ENCODE measurements around the gene TMEM109.
A peak's percentile ranks its signal among the peaks of the same experiment; 100 is the strongest.

The TMEM109 gene
- 58.4 to 98.4 (median 86.1) reads per million in 4 experiments for total RNA-seq

- DNase-seq = peak; percentile 83
Observed at GRCh38 chr11:60913793-60914632, at the start of gene TMEM109. Gene TMEM109 (plus strand): TSS chr11:60914158. CDS start chr11:60919694, 5,536 bp downstream.

- DNase-seq = no peak
Observed at GRCh38 chr11:60864856-60865513, 49.0 kb upstream of the TMEM109 start.

DNA sequence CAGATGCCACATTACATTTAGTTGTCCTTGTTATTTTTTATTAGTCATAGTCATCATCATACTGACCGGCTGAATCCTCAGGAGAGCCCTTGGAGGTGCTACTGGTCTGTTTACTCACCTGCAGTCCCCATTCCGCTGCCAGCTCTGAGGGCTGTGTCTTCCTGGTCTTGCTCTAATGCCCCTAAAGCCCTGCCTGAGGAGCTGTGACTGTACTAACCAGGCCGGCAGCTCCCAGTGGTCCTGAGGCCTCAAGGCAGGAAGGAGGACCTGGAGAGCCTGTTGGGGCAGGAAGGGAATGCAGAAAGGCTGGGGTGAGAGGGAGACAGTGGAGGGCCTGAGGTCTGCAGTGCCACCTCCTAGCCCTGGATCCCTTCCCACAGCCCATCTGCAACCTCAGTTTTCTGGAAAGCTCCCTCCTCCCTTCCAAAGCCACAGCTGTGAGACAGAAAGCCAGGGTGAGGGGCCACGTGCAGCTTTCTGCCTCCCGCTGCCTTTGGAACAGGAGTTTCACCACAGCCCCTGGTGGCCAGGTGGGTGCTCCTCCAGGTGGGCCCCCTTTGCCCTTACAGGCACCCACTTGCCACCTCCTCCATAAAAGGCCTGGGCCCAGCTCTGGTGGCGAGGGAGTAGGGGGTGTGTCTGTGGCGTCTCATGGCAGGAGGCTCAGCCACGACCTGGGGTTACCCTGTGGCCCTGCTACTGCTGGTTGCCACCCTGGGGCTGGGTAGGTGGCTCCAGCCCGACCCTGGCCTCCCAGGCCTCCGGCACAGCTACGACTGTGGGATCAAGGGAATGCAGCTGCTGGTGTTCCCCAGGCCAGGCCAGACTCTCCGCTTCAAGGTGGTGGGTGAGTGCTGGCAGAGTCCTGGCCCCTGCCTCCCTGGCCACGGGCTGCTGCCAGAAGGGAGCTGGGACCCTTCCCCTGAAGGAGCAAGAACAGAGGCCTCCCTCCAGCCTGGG, 46.8 kb upstream of the TMEM109 start, which contains the start of gene ZP1:
ZP1 (plus strand) TSS at position 632 of the 960 bp plus-strand sequence; CDS start at position 652, 20 bp downstream.
- DNase-seq = no peak

DNA sequence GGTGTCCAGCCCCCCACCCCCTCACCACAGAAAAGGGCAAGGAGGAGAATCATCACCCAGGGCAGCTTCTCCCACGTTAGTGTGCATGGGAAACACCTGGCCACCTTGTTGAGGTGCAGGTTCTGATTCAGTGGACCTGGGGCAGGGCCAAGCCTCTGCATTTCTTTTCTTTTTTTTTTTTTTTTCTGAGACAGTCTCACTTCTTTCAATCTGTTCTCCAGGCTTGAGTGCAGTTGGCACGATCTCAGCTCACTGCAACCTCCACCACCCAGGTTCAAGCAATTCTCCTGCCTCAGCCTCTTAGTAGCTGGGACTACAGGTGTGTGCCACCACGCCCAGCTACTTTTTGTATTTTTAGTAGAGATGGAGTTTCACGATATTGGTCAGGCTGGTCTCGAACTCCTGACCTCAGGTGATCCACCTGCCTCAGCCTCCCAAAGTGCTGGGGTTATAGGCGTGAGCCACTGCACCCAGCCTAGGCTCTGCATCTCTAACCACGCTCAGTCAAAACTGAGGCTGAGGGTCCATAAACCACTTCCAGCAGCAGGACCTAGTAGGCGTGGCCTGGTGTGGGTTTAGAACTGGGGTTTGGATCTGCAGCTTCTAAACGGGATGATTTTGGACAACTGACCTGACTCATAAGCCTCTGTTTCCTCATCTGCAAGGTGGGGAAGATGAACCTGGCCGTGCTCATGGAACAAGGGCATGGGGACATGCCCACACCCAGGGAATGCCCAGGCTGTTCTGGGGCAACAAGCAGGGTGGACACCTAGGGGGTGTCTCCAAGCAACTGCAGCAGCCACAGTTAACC, 45.9 kb upstream of the TMEM109 start:
- DNase-seq = no peak

- DNase-seq = no peak
Observed at GRCh38 chr11:60868682-60869450, 45.1 kb upstream of the TMEM109 start.

GRCh38 chr11:60869451-60869825, 44.5 kb upstream of the TMEM109 start:
- no peak for DNase-seq

DNA sequence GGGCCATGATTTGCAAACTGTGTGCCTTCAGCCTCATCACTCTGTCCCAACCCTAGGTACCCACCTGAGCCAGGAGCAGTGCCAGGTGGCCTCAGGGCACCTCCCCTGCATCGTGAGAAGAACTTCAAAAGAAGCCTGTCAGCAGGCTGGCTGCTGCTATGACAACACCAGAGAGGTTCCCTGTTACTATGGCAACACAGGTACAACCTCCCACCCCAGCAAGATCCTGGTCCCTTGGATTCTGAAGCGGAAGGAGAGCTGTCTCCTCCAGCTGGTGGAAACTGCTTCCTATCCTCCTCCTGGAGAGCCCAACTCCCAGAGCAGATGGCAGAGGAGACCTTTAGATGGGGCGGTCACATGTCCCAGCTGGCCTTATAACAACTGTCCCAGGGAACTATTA, 43.7 kb upstream of the TMEM109 start:
- DNase-seq = no peak

GRCh38 chr11:60870733-60871377, 43.1 kb upstream of the TMEM109 start:
- DNase-seq = no peak

DNA sequence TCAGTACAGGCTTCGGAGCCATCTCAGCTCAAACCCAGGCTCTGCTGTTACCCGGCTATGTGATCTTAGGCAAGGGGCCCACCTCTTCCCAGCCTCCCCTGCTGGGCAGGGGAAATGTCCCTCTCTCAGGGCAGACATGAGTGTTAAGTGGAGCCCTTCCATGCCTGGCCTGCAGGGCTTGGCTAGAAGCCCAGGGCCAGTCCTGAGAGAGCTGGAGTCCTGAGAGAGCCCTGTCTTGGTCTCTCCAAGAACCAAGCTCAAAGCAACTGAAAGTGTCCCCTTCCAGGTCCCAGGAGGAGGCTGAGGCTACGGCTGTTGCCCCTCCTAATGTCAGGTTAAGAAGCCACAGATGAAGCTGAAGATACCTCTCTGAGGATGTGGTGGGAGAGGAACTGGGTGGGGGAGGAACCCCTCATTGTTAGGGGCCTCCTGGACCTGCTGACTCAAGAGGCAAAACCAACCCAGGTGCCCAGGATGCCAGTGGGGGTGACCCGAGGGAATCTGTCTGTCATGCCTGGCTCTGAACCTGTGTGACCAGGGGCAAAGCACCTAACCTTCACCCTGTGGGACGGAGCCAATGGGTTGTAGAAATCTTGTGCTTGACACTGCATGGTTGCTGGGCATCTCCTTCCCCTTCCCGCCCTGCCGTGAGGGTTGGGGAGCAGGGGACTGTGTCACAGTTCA, 42.4 kb upstream of the TMEM109 start:
- no peak for DNase-seq

GRCh38 chr11:60872124-60872960, 41.6 kb upstream of the TMEM109 start:
- DNase-seq = no peak

GRCh38 chr11:60872961-60873524, 40.9 kb upstream of the TMEM109 start:
- DNase-seq = no peak

- DNase-seq = no peak
Observed at GRCh38 chr11:60873533-60873932, 40.4 kb upstream of the TMEM109 start.

DNA sequence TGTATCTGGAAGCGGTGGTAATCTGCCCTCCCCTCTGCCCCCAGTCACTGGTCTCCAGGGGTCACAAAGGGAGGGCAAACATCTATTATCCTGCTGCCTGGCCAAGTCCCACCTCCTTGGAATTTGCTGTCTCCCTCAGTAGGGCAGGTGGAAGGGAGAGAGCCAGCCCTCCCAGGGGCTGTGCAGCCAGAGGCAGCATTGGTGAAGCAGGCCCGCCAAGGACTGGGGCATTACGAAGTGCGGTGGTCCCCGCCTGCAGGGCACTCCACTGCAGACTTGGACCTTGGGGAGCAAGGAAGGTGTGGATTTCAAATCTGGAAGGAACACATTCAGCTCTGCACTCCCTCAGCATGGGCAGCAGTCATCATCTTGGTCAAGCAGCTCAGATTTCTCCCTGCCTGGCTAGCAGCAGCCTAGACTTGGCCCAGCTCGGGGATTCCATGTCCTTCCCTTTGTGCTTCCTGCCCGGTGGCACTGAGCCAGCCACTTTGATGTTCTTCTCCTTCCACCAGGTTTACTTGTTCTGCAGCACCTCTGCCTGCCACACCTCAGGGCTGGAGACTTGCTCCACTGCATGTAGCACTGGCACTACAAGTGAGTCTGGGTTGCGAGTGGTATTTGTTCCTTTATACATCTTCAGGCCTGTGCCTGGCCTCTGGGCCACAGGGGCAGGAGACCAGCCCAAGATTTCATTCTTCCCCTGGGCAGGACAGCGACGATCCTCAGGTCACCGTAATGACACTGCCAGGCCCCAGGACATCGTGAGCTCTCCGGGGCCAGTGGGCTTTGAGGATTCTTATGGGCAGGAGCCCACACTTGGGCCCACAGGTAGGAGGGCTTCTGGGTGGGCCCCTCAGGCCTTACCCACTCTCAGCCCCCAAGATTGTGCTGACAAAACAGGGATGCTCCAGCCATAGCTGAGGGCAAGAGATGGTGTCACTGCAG, 39.3 kb upstream of the TMEM109 start:
- no peak for DNase-seq

DNA sequence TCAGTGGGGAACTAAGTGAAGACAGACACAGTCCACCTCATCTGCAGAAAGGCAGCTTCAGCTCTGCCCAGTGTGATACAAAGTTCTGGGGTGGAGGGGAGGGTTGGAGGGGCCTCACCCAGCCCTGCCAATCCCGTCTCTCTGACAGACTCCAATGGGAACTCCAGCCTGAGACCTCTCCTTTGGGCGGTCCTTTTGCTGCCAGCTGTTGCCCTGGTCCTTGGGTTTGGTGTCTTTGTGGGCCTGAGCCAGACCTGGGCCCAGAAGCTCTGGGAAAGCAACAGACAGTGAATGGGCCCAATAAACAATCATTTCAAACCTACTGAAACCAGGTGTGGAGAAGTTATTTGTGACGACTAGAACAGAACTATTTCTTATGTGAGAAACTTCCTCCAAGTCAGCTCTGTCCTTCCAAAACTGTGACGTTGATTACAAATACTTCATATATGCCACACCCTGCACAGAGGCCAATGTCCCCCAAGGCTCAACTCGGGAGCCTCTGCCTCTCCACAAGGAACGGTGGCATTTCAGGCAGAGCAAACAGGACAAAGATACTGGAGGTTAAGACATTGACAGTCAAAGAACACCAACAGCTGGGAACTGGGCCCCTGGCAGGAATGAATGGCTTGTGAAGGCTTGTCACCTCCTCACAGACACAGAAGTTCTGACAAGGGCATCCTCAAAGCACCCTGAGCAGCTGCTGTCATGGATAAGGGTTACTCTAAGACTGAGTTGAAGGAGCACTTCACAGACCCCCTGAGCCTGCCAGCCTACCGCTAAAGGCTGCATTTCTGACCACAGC, 38.4 kb upstream of the TMEM109 start:
- no peak for DNase-seq

- no peak for DNase-seq
Observed at GRCh38 chr11:60876168-60876485, 37.8 kb upstream of the TMEM109 start.

DNA sequence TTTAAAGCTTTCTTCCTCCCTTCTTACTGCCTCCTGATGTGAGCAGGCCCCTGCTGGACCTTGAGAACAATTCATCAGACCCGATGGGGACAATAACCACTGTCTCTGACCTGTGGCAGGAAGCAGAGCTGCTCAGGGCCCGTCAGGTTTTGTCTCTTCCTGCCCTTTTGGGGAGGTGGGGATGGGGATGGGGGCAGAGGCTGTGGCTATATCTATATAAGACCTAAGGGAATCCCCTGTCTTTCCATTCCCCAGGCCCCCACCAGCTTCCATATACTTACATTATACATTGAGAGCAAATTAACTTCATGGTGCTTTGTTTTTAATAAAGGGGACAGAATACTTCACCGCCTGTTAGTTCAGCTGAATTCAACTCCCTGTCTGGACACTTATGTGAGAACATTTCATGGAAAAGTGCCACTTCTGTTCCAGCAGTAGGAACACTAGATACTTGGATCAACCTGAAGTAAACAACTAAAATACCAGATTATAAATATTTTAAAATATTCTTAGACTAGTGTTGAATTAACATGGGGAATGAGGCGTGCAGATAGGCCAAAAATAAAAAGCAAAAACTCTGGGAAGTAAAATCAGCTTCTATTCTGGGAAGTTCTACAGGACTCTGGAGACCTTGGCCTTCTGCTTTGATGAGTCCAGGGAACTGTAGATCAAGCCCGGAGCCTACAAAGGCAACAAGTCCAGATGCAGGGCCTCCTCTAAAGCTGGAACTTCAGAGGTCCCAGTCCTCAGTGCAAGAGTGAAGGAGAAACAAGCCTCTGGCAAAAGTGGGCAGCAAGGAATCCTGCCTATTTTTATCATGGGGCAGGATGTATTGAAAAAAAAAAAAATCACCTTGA, 35.5 kb upstream of the TMEM109 start:
- DNase-seq = no peak

Measured in effector CD8-positive, alpha-beta T cell (primary cell).